Muscle of leg (tissue), 11 donors: ENCODE measurements around the gene FAM50A. TPM values are rescaled to one million over a fixed set of nuclear protein-coding genes. Genes with fewer than 3 reads are reported as not detected.

Experiments used
- DNase-seq: peaks from one replicate; pipeline ENCODE4 v3.0.0; 2013
- H3K27ac ChIP-seq: one replicate; pipeline ENCODE4 v1.5.1; 2013; ENCODE audit warnings: mild to moderate bottlenecking, low read length, control low read depth
- H3K27me3 ChIP-seq: one replicate; pipeline ENCODE4 v1.6.1; 2013; ENCODE audit warnings: low read length; ENCODE audit not compliant: control insufficient read depth, insufficient read depth
- H3K36me3 ChIP-seq: one replicate; pipeline ENCODE4 v1.6.1; 2013; ENCODE audit warnings: low read length; ENCODE audit not compliant: control insufficient read depth, insufficient read depth
- H3K4me1 ChIP-seq: one replicate; pipeline ENCODE4 v1.6.1; 2013; ENCODE audit warnings: low read length; ENCODE audit not compliant: control insufficient read depth, insufficient read depth
- H3K4me3 ChIP-seq: one replicate; pipeline ENCODE4 v1.5.1; 2013; ENCODE audit warnings: low read length, control low read depth
- H3K9me3 ChIP-seq: replicated peaks from 2 replicates; pipeline ENCODE4 v1.6.1; 2013; ENCODE audit warnings: low read depth, low read length; ENCODE audit not compliant: control insufficient read depth
- WGBS: methylation state at CpG from one replicate; pipeline ENCODE4 v1.1.5; 2013; ENCODE audit warnings: missing lambda C conversion rate; ENCODE audit not compliant: insufficient coverage; 5-methylcytosine and 5-hydroxymethylcytosine counted together
- polyA plus RNA-seq, 8 donors: library from polyadenylated mRNA; unstranded; fragments of 120-200 nt; gene quantifications; one replicate each; pipeline versions ENCODE4 v1.2.1 to v1.2.3, GENCODE V29; 2013; ENCODE audit warnings: inconsistent platforms in 1 of 8, low replicate concordance in 1 of 8; ENCODE audit not compliant: insufficient read length in 8 of 8, insufficient read depth in 1 of 8
- total RNA-seq: library from RNA; stranded (reverse); fragments of 120-200 nt; gene quantifications from one replicate; pipeline ENCODE4 v1.2.4, GENCODE V29; 2013

Gene FAM50A
- total and polyA plus RNA-seq, 9 donors = 38.0 to 71.4 (median 64.4) TPM

DNA sequence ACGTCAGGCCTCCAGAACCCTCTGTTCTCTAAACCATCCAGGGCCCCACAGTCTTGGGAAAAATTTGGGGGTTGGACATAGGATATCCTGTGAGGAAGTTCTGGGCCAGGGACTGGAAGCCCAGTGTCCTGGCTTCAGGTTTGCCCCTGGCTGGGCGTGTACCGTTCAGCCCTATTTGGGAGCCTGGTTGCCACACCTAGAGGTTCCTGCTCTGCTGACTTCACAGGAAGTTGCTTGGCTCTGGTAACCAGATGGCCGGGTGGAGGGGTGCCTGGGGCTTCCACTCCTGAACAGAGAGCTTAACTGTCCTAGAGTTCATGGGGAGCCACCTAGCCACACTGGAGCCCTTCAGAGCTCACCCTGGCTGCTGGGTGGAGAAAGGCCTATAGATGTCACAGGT, 31.5 kb upstream of the FAM50A start:
- Histone ChIP-seq H3K4me3 (peak overlapping the region; percentile 56), H3K9me3 (peaks cover 3% of the 10 kb centered on the region), H3K27me3 (no peaks in the 10 kb centered on the region), H3K36me3 (peaks cover 10% of the 10 kb centered on the region), H3K27ac (peak overlapping the region; percentile 76), H3K4me1 (peaks cover 19% of the 10 kb centered on the region)
- WGBS = 78% methylated on average over 3 of the region's 4 CpGs
- no peak for DNase-seq

DNA sequence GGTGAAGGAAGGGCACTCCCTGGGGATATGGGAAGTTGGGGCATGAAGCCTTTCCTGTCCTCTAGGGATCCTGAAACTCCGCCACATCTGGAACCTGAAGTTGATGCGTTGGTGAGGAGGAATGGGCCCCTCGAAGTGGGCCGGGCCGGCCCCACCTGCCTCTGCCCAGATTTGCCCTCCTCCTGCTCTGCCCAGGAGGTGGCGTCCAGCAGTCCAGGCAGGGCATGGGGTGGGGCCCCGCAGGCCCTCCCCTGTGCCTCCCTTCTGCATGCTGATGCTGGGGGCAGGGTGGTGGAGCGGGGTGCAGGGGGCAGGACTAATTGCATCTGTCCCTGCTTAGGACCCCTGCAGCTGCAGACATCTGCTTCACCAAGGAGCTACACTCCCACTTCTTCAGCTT, 30.8 kb upstream of the FAM50A start:
- H3K4me3 ChIP-seq = no peak overlapping the region
- H3K9me3 ChIP-seq = peaks cover 3% of the 10 kb centered on the region
- H3K36me3 ChIP-seq = peaks cover 10% of the 10 kb centered on the region
- no peak overlapping the region for H3K27ac ChIP-seq
- 85% methylated on average over 2 of the region's 8 CpGs for WGBS
- H3K27me3 ChIP-seq = no peaks in the 10 kb centered on the region
- no peak for DNase-seq
- peaks cover 19% of the 10 kb centered on the region for H3K4me1 ChIP-seq

DNA sequence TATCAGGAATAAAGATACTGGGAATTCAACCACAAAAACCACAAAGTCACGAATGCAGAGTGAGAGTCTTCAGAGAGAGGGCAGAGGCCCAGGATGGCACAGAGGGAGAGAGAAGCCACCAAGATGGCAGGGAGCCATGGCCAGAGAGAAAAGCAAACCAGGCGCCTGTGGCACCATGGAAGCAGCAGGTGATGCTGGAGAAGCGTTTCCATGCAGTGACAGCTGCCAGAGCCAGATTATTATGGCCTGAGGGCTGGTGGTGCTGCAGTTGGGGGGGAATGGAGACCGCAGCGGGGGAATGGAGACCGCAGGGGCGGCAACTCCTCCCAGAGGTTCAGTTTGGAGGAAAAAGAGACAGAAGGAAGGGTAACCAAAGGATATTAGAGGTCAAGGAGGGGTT, 26.8 kb upstream of the FAM50A start:
- Histone ChIP-seq H3K4me3 (no peak overlapping the region), H3K9me3 (peaks cover under 1% of the 10 kb centered on the region), H3K27me3 (no peaks in the 10 kb centered on the region), H3K36me3 (peaks cover 13% of the 10 kb centered on the region), H3K27ac (peak overlapping the region; percentile 3), H3K4me1 (peaks cover 21% of the 10 kb centered on the region)
- WGBS = 60% methylated on average over 4 of the region's 7 CpGs
- no peak for DNase-seq

DNA sequence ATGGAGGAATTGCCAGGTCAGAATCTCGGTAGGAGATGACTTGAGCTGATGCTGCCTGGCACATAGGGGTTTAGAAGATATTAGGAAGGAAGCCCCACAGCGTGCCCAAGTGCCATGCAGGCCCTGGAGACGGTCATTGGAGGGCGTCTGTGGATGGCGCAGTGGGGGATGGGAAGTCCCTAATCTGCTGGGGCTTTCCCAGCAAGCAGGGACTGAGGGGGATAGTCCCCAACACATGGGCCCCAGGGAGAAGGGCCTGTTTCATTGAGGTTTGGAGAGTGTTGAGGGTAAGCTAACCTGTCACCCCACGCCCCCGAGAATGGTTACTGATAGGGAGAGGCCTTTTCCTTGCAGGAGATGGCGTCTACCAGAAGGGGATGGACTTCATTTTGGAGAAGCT, 24.8 kb upstream of the FAM50A start:
- peaks cover 14% of the 10 kb centered on the region for H3K4me1 ChIP-seq
- no peak overlapping the region for H3K4me3 ChIP-seq
- H3K27ac ChIP-seq = no peak overlapping the region
- 76% methylated on average over 8 of the region's 8 CpGs for WGBS
- no peaks in the 10 kb centered on the region for H3K27me3 ChIP-seq
- H3K9me3 ChIP-seq = no peaks in the 10 kb centered on the region
- H3K36me3 ChIP-seq = peaks cover 3% of the 10 kb centered on the region
- no peak for DNase-seq

DNA sequence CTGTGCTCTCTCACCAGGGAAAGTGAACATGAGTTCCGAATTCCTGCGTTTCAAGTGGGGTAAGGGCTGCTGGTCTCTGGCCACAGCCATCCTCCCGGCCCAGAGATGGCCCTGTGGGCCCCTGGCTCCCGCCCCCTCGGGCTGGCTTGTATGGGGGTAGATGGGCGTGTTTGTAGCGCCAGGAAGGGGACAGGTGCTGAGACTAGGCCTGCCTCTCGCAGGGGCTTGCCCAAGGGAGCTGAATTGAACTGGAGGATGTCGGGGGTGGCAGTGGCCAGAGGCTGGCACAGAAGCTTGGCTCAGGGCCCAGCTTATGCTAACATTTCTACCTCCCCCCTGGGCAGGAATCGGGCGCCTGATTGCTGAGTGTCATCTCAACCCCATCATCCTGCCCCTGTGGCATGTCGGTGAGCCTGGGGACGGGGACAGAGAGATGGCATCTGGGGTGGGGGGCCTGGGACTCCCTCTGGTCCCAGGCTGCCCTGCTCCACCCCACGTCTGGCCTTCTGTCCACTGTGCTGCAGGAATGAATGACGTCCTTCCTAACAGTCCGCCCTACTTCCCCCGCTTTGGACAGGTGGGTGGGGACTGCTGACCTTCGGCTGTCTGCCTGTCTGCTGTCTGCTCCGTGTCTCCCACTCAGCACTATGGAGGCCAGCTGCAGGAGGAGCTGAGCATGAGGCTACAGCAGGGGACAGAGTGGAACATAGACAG, 24.1 kb upstream of the FAM50A start:
- H3K27me3 ChIP-seq = no peaks in the 10 kb centered on the region
- H3K9me3 ChIP-seq = no peaks in the 10 kb centered on the region
- H3K36me3 ChIP-seq = peaks cover 3% of the 10 kb centered on the region
- H3K4me3 ChIP-seq = no peak overlapping the region
- H3K4me1 ChIP-seq = peaks cover 14% of the 10 kb centered on the region
- peak overlapping the region; percentile 4 for H3K27ac ChIP-seq
- DNase-seq = no peak
- WGBS = 72% methylated on average over 13 of the region's 19 CpGs

DNA sequence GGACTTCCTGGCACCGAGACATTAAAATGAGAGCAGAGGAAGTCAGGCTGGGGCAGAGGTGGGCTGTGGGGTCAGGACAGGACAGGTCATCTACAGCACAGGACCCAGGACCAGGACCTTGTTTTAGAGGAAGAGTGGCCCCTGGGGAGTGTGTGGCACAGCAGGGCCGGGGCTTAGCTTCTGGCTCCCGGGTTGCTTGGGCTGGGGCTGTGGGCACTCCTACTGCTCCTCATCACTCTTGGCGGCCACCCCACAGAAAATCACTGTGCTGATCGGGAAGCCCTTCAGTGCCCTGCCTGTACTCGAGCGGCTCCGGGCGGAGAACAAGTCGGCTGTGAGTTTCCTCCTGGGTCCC, 23.6 kb upstream of the FAM50A start:
- Histone ChIP-seq H3K4me3 (no peak overlapping the region), H3K27ac (peak overlapping the region; percentile 4)
- 88% methylated on average over 10 of the region's 10 CpGs for WGBS

DNA sequence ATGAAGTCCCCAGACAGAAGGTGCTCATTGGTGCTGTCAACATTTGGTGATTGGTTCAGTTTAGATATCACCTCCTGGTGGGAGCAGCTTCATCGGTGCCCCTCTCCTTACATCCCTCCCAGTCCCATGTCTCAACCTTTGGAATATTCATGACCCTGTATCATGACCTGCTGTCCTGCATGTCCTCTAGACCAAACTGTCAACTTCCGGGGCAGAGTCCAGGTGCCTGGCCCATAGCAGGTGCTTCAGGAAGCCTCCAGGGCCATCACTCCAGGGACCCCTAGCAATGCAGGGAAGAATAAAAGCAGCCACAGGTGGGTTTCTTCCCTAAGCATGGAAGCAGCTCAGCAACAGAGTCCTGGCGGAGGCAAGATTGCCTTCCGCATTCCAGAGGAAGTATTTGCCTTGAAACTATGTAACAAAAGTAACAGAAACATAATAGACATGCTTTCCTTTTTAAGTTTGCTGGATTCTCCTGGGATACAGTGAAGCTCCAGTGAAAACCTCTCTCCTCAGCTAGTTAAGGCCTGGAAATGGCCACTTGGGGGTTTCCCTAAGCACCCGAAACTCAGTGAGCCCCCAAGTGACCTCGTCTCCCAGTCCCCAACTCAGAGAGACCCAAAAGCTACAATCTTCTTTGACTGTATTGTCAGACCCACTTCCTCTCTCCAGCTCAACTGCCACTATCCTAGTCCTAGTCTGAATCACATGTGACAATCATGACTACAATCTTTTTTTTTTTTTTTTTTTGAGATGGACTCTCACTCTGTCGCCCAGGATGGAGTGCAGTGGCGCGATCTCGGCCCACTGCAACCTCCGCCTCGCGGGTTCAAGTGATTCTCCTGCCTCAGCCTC, 16.8 kb upstream of the FAM50A start:
- WGBS = 92% methylated on average over 4 of the region's 13 CpGs
- no peak for DNase-seq
- Histone ChIP-seq H3K9me3 (no peaks in the 10 kb centered on the region), H3K27me3 (no peaks in the 10 kb centered on the region), H3K27ac (peak overlapping the region; percentile 21), H3K4me3 (no peak overlapping the region), H3K4me1 (peaks cover 15% of the 10 kb centered on the region), H3K36me3 (peaks cover 8% of the 10 kb centered on the region)

More for the DNA sequence above, 23.6 kb upstream of the FAM50A start:
- H3K27me3 ChIP-seq = no peaks in the 10 kb centered on the region
- DNase-seq = no peak
- no peaks in the 10 kb centered on the region for H3K9me3 ChIP-seq
- peaks cover 3% of the 10 kb centered on the region for H3K36me3 ChIP-seq
- peaks cover 14% of the 10 kb centered on the region for H3K4me1 ChIP-seq

DNA sequence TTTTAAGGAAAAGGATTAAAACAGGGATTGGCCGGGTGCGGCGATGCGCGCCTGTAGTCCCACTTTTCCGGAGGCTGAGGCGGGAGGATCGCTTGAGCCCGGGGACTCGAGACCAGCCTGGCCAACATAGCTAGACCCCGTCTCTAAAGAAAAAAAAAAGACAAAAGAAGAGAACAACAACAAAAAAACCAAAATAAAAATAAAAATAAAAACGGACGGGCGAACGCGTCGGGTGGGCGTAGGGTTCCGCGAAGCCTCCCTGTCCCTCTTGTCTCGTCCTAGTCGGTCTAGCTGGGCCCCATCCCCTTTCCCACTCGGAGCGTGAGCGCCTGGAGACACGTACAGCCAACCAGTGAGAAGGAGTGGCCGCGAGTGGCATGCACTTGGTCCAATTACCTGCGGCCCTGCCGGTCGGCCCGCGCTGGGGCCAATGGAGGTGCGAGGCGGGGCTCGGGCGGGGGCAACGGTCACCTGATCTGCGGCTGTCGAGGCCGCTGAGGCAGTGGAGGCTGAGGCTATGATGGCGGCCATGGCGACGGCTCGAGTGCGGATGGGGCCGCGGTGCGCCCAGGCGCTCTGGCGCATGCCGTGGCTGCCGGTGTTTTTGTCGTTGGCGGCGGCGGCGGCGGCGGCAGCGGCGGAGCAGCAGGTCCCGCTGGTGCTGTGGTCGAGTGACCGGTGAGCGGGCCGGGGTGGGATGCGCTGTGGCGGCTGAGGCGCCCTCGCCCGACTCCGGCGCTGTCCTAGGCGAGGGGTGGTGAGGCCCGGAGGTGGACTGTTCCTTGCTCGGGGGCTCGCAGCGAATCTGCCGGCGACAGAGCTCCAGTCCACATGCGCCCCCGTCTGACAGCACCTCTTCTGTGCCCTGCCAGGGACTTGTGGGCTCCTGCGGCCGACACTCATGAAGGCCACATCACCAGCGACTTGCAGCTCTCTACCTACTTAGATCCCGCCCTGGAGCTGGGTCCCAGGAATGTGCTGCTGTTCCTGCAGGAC, 15.5 kb upstream of the FAM50A start, which contains the start of gene ATP6AP1:
ATP6AP1 (plus strand) TSS at position 502 of the 996 bp plus-strand sequence; CDS start at position 518, 16 bp downstream.
- Histone ChIP-seq H3K36me3 (peaks cover 21% of the 10 kb centered on the region), H3K4me1 (peaks cover 15% of the 10 kb centered on the region), H3K9me3 (no peaks in the 10 kb centered on the region), H3K4me3 (peak within 1 kb of the TSS; percentile 57), H3K27me3 (no peaks in the 10 kb centered on the region), H3K27ac (peak within 1 kb of the TSS; percentile 60)
- DNase-seq = peak; percentile 98
- WGBS = 33% methylated on average over 68 of the region's 87 CpGs

DNA sequence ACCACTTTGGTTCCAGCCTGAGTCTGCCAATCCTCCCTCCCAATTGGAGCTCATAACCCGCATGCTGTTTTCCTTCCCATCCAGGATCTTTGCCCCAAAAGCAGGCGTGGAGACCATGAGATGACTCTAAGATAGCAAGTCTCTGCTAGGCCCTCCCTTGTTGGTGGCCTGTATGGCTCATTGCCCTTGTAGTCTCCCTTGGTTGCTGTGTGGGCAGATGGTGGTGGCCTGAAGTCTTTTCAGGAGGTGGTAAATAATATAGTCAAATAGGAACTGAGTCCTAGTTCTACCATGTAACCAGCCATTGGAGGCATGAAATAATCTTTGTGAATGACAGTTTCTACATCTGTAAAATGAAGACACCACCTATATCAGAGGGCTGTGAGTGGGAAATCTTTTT, 14.2 kb upstream of the FAM50A start:
- no peak for DNase-seq
- Histone ChIP-seq H3K4me3 (no peak overlapping the region), H3K36me3 (peaks cover 32% of the 10 kb centered on the region), H3K4me1 (peaks cover 15% of the 10 kb centered on the region), H3K27ac (no peak overlapping the region), H3K27me3 (no peaks in the 10 kb centered on the region), H3K9me3 (no peaks in the 10 kb centered on the region)
- 82% methylated on average over 1 of the region's 2 CpGs for whole genome bisulfite sequencing
